Ovary (tissue), 3 donors: Measurements from ENCODE around the gene DGCR6L.

Source experiments
- CTCF ChIP-seq, 3 donors: fragments of 450-650 bp in 2 of 3; fragments of 200-600 bp in 1 of 3; IDR thresholded peaks; one replicate each; pipeline versions ENCODE4 v1.5.1 to v1.8.0; 2016 to 2022; ENCODE audit warnings: antibody characterized with exemption in 3 of 3, mild to moderate bottlenecking in 1 of 3
- EP300 ChIP-seq: sonication (generic); formaldehyde crosslinking; IDR thresholded peaks from one replicate; pipeline ENCODE4 v1.6.1; 2017; ENCODE audit warnings: antibody characterized with exemption
- POLR2A ChIP-seq: fragments of 450-650 bp; IDR thresholded peaks from one replicate; pipeline ENCODE4 v1.6.1; 2017; ENCODE audit warnings: antibody characterized with exemption, mild to moderate bottlenecking, moderate library complexity
- donor health status: DM: no; HTN: no; CAD: no.

GRCh38 chr22:20282901-20283673 is 36.8 kb downstream of the DGCR6L start:
- TF ChIP-seq EP300 = no peak
- no peak for TF ChIP-seq CTCF (IDR thresholded peaks at IDR 0.05)
- TF ChIP-seq POLR2A = no peak
